ENCODE data around the gene UBTD2. TPM values are rescaled to one million over a fixed set of nuclear protein-coding genes. Genes with fewer than 3 reads are reported as not detected.

The UBTD2 gene
- total RNA-seq, 1 donor from 2014 or later: 47.5 TPM

DNA sequence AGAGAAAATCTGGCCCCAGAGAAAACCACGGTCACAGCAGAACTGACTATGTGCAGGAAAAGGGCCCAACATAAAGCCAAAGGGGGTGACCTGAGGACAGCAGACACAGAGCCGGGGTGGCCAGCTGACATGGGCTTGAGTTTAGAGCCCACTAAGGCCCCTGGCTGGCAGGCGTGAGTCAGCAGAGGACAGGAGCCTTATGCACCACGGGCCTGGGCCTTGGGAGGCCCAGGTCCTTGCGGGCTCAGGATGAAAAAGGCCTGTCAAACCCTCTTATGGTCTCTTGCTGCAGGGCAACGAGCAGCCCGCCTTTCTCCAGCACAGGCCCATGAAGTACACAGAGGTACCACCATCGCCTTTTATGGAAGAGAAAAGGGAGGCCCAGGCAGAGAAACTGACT, 115.3 kb downstream of the UBTD2 start:
- H3K27me3 Mint-ChIP-seq (ENCODE audit: unreplicated experiment): no peaks in the 10 kb centered on the region
- H3K4me1 Mint-ChIP-seq (ENCODE audit: unreplicated experiment): peaks cover 52% of the 10 kb centered on the region
- no peaks in the 10 kb centered on the region for H3K9me3 Mint-ChIP-seq (ENCODE audit: unreplicated experiment)
- H3K4me3 Mint-ChIP-seq (ENCODE audit: unreplicated experiment): no peak overlapping the region
- TF ChIP-seq, protein P1, sequence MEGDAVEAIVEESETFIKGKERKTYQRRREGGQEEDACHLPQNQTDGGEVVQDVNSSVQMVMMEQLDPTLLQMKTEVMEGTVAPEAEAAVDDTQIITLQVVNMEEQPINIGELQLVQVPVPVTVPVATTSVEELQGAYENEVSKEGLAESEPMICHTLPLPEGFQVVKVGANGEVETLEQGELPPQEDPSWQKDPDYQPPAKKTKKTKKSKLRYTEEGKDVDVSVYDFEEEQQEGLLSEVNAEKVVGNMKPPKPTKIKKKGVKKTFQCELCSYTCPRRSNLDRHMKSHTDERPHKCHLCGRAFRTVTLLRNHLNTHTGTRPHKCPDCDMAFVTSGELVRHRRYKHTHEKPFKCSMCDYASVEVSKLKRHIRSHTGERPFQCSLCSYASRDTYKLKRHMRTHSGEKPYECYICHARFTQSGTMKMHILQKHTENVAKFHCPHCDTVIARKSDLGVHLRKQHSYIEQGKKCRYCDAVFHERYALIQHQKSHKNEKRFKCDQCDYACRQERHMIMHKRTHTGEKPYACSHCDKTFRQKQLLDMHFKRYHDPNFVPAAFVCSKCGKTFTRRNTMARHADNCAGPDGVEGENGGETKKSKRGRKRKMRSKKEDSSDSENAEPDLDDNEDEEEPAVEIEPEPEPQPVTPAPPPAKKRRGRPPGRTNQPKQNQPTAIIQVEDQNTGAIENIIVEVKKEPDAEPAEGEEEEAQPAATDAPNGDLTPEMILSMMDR (IDR thresholded peaks at IDR 0.05): no peak
- no peak for DNase-seq (ENCODE audit: extremely low spot score, unreplicated experiment)
- H3K36me3 Mint-ChIP-seq (ENCODE audit: unreplicated experiment): no peaks in the 10 kb centered on the region
- H3K27ac Mint-ChIP-seq (ENCODE audit: unreplicated experiment): peak overlapping the region; percentile 44

DNA sequence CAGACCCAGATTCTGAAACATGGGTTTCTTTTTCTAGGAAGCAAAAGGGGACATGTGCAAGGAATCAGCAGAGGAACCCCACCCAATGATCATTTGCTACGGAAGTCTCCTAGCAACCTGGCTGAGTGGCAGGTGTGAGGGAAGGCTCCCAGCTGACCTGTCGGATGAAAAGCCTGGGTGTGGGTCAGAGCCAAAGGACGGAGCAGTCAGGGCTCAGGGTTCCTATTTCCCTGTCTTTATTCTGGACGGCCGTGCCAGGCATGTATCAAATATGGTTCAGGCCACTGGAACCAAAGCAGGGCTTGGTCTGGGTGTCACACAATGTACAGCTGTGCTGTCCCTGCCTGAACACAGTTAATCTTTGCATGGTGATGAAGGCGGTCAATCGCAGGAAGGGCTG, 115.7 kb downstream of the UBTD2 start:
- TF ChIP-seq, protein P1 (IDR thresholded peaks at IDR 0.05): no peak
- H3K4me3 Mint-ChIP-seq (ENCODE audit: unreplicated experiment): no peak overlapping the region
- no peak for DNase-seq (ENCODE audit: extremely low spot score, unreplicated experiment)
- H3K27ac Mint-ChIP-seq (ENCODE audit: unreplicated experiment): peak overlapping the region; percentile 10
- no peaks in the 10 kb centered on the region for H3K9me3 Mint-ChIP-seq (ENCODE audit: unreplicated experiment)
- H3K27me3 Mint-ChIP-seq (ENCODE audit: unreplicated experiment): no peaks in the 10 kb centered on the region
- H3K4me1 Mint-ChIP-seq (ENCODE audit: unreplicated experiment): peaks cover 51% of the 10 kb centered on the region
- H3K36me3 Mint-ChIP-seq (ENCODE audit: unreplicated experiment): no peaks in the 10 kb centered on the region

DNA sequence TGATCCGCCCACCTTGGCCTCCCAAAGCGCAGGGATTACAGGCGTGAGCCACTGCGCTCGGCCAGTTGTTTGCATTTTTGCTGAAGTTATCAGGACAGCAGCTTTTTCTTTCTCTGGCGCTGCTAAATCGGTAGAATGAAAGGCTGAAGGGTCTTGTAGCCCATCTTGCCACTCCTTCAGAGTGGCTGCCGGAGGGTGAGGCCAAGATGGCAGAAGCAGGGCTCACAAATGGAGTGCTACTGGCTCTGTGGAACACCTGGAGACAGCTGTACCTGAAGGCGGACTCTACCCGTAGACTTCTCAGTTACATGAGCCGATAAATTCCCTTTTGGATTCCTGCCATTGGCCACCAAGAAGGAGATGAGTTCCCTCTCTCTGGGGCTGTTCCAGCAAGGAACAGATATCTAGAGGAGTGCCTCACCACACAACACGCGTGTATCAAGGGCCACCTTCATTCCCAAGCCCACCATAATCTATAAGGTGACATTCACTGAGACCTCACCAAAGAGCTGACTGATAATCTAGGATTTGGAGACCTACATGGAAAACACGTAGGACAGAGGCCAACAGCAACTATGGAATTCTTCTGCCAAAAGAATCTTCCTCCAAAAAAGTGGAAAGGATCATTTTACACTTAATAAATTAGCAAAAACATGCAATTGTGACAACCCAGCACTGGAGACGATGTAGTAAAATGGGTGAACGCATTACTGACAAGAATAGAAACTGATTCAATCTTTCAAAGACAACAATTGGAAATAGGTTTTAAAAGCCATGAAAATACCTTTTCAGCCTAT, 117.3 kb downstream of the UBTD2 start:
- Mint-ChIP-seq H3K27ac (ENCODE audit: unreplicated experiment) (no peak overlapping the region), H3K4me1 (ENCODE audit: unreplicated experiment) (peaks cover 50% of the 10 kb centered on the region), H3K27me3 (ENCODE audit: unreplicated experiment) (no peaks in the 10 kb centered on the region), H3K4me3 (ENCODE audit: unreplicated experiment) (no peak overlapping the region), H3K9me3 (ENCODE audit: unreplicated experiment) (no peaks in the 10 kb centered on the region), H3K36me3 (ENCODE audit: unreplicated experiment) (no peaks in the 10 kb centered on the region)
- no peak for DNase-seq (ENCODE audit: extremely low spot score, unreplicated experiment)
- TF ChIP-seq, protein P1 (IDR thresholded peaks at IDR 0.05): no peak

DNA sequence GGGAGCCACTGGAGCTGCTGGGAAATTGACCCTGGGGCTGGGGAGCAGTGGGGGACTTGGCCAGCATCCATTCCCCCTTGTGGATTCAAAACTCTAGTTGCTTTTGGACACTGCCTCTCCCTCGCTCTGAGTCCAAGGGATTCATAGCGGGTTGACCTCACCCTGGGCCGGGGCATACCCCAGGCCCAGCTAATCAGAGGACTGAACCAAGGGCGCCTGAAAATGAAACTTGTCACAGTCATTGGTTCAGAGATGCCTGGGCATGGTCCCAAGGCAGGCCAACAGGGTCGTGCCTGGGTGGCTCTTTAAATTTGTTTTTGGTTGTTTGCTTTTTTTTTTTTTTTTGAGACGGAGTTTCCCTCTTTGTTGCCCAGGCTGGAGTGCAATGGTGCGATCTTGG, 118.1 kb downstream of the UBTD2 start:
- Mint-ChIP-seq H3K9me3 (ENCODE audit: unreplicated experiment) (no peaks in the 10 kb centered on the region), H3K27me3 (ENCODE audit: unreplicated experiment) (no peaks in the 10 kb centered on the region), H3K36me3 (ENCODE audit: unreplicated experiment) (no peaks in the 10 kb centered on the region), H3K4me3 (ENCODE audit: unreplicated experiment) (no peak overlapping the region), H3K4me1 (ENCODE audit: unreplicated experiment) (peaks cover 50% of the 10 kb centered on the region), H3K27ac (ENCODE audit: unreplicated experiment) (no peak overlapping the region)
- TF ChIP-seq, protein P1 (IDR thresholded peaks at IDR 0.05): no peak
- DNase-seq (ENCODE audit: extremely low spot score, unreplicated experiment): no peak

DNA sequence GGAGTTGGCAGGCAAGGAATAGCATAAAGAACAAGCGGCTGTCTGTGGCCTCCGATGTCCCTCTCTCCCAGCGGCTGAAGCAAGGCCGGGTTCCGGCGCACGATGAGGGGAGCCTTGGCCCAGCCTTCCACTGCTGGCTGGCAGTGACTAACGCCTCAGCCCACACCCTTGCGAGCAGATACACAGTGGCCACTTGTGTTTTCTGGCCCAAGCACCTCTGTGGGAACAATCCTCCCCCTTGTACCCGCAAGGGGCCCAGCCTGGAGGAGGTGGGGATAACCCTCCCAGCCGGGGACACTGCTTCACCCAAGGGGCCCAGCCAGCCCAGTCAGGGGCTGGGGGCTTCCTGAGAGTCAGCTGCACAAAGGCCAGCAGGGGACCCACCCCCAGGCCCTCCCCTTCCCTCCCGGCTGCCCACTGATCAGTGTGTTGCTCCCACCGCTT, 118.8 kb downstream of the UBTD2 start:
- H3K4me1 Mint-ChIP-seq (ENCODE audit: unreplicated experiment): peaks cover 48% of the 10 kb centered on the region

More for the DNA sequence above, 118.8 kb downstream of the UBTD2 start:
- Mint-ChIP-seq H3K9me3 (ENCODE audit: unreplicated experiment) (no peaks in the 10 kb centered on the region), H3K36me3 (ENCODE audit: unreplicated experiment) (no peaks in the 10 kb centered on the region), H3K27me3 (ENCODE audit: unreplicated experiment) (no peaks in the 10 kb centered on the region), H3K4me3 (ENCODE audit: unreplicated experiment) (no peak overlapping the region), H3K27ac (ENCODE audit: unreplicated experiment) (no peak overlapping the region)
- DNase-seq (ENCODE audit: extremely low spot score, unreplicated experiment): no peak
- TF ChIP-seq, protein P1 (IDR thresholded peaks at IDR 0.05): no peak

Measured in osteocyte (in vitro differentiated cells).